Endothelial cell of umbilical vein (primary cell): ENCODE results near the gene SP140L.

Experiments used
- CTCF ChIP-seq, 2 donors: IDR thresholded peaks; 1 replicate in 1 of 2; 2 replicates in 1 of 2; pipeline ENCODE4 v1.5.1; 2011; ENCODE audit warnings: low read length in 2 of 2, mild to moderate bottlenecking in 2 of 2, moderate library complexity in 2 of 2, control low read depth in 1 of 2, inconsistent platforms in 1 of 2, low read depth in 1 of 2; ENCODE audit not compliant: insufficient read depth in 1 of 2; ENCODE audit errors: extremely low read depth in 1 of 2
- EZH2 ChIP-seq: IDR thresholded peaks from 2 replicates; pipeline ENCODE4 v1.6.1; 2012; ENCODE audit warnings: borderline replicate concordance, low read depth, mild to moderate bottlenecking, moderate library complexity, low read length, inconsistent platforms; ENCODE audit not compliant: severe bottlenecking
- FOS ChIP-seq: IDR thresholded peaks from 2 replicates; pipeline ENCODE4 v1.6.1; 2011; ENCODE audit warnings: mild to moderate bottlenecking, low read length, moderate library complexity, borderline replicate concordance; ENCODE audit not compliant: insufficient read depth
- JUN ChIP-seq: IDR thresholded peaks from 2 replicates; pipeline ENCODE4 v1.6.1; 2011; ENCODE audit warnings: borderline replicate concordance, low read depth; ENCODE audit not compliant: insufficient read length, insufficient read depth
- MAX ChIP-seq: IDR thresholded peaks from 2 replicates; pipeline ENCODE4 v1.6.1; 2011; ENCODE audit not compliant: insufficient read depth, insufficient read length
- MYC ChIP-seq: IDR thresholded peaks from one replicate; pipeline ENCODE4 v1.6.1; 2011; ENCODE audit warnings: mild to moderate bottlenecking, low read depth, low read length
- POLR2A ChIP-seq: IDR thresholded peaks from 2 replicates; pipeline ENCODE4 v1.6.1; 2012; ENCODE audit warnings: low read depth, mild to moderate bottlenecking, control low read depth, low read length
- POLR2AphosphoS5 ChIP-seq: IDR thresholded peaks from 2 replicates; pipeline ENCODE4 v1.6.1; 2012; ENCODE audit warnings: low read depth, mild to moderate bottlenecking, control low read depth, low read length, moderate library complexity; ENCODE audit not compliant: insufficient read depth

GRCh38 chr2:230319211-230319862, 7.7 kb upstream of the SP140L start:
- TF ChIP-seq MYC (no peak), CTCF (IDR thresholded peaks at IDR 0.05; ENCODE audit: extremely low read depth in 1 of 2, insufficient read depth in 1 of 2, low read depth in 1 of 2, low read length in 2 of 2) (no peak), POLR2AphosphoS5 (no peak), EZH2 (no peak), JUN (no peak), FOS (no peak), POLR2A (no peak), MAX (no peak)
